H1 (cell line): Measurements from ENCODE around the gene AKR7A2. TPM values are rescaled to one million over a fixed set of nuclear protein-coding genes. Genes with fewer than 3 reads are reported as not detected.

Source experiments
- CTCF ChIA-PET: fragments of 300-600 bp; sonication (Branson Sonifier 250); formaldehyde crosslinking; loops from one replicate; lab custom pipeline; 2021; ENCODE audit not compliant: partially characterized antibody; lab: Charles Lee
- POLR2A ChIA-PET: fragments of 300-600 bp; sonication (Branson Sonifier 250); formaldehyde crosslinking; loops from one replicate; lab custom pipeline; 2021; ENCODE audit warnings: inconsistent platforms; ENCODE audit not compliant: partially characterized antibody; lab: Charles Lee
- DNase-seq, 2 experiments: peaks; one replicate each; pipeline versions ENCODE4 v3.0.0 to v3.0.0-alpha.2; 2010 to 2022; ENCODE audit warnings: low spot score in 2 of 2, low read depth in 1 of 2, mixed read lengths in 1 of 2
- FAIRE-seq: peaks from 2 replicates; lab custom pipeline; 2011; peaks lifted over from hg19 to GRCh38; lab: Jason Lieb, UNC
- H2AFZ ChIP-seq: 2 replicates; pipeline ENCODE4 v1.8.1; 2012; ENCODE audit warnings: low read length, inconsistent platforms
- H2AK5ac ChIP-seq: 2 replicates; pipeline ENCODE4 v1.6.1; 2013; ENCODE audit warnings: low read depth, low read length
- H2BK120ac ChIP-seq: replicated peaks from 2 replicates; pipeline ENCODE3; 2013; ENCODE audit warnings: low read depth, low read length, inconsistent platforms
- H2BK12ac ChIP-seq: 2 replicates; pipeline ENCODE4 v1.6.1; 2013; ENCODE audit warnings: low read depth, low read length
- H2BK15ac ChIP-seq: 2 replicates; pipeline ENCODE4 v1.6.1; 2013; ENCODE audit warnings: low read length
- H2BK20ac ChIP-seq: 2 replicates; pipeline ENCODE4 v1.6.1; 2013; ENCODE audit warnings: low read length
- H2BK5ac ChIP-seq: 2 replicates; pipeline ENCODE4 v1.6.1; 2013; ENCODE audit warnings: low read depth, low read length
- H3K14ac ChIP-seq: 2 replicates; pipeline ENCODE4 v1.6.1; 2013; ENCODE audit warnings: inconsistent platforms; ENCODE audit not compliant: insufficient read length
- H3K18ac ChIP-seq: 2 replicates; pipeline ENCODE4 v1.6.1; 2013; ENCODE audit warnings: low read length; ENCODE audit errors: extremely low read depth
- H3K23ac ChIP-seq: 2 replicates; pipeline ENCODE4 v1.6.1; 2013; ENCODE audit warnings: inconsistent platforms; ENCODE audit not compliant: insufficient read length
- H3K23me2 ChIP-seq: 2 replicates; pipeline ENCODE4 v1.6.1; 2013; ENCODE audit warnings: low read depth, low read length
- H3K27ac ChIP-seq: 2 replicates; pipeline ENCODE4 v1.6.1; 2011; ENCODE audit warnings: low read depth, low read length, inconsistent platforms
- H3K27me3 ChIP-seq, 4 experiments: replicated peaks in 1 of 4; 1 replicate in 1 of 4; 2 replicates in 3 of 4; pipeline versions ENCODE4 v1.6.1 to v1.8.1; 2011 to 2013; ENCODE audit warnings: low read length in 3 of 4, mild to moderate bottlenecking in 3 of 4, inconsistent platforms in 2 of 4, mixed read lengths in 2 of 4, moderate library complexity in 1 of 4; ENCODE audit not compliant: control insufficient read depth in 3 of 4, insufficient read depth in 3 of 4; ENCODE audit errors: extremely low read depth in 1 of 4
- H3K36me3 ChIP-seq, 4 experiments: 2 replicates each; pipeline versions ENCODE4 v1.6.1 to v1.8.1; 2011 to 2013; ENCODE audit warnings: mild to moderate bottlenecking in 4 of 4, low read length in 3 of 4, moderate library complexity in 2 of 4, control low read depth in 1 of 4, inconsistent platforms in 1 of 4; ENCODE audit not compliant: insufficient read depth in 4 of 4, control insufficient read depth in 2 of 4
- H3K4ac ChIP-seq: replicated peaks from 2 replicates; pipeline ENCODE3; 2013; ENCODE audit warnings: low read length, low read depth, mixed read lengths, inconsistent platforms; ENCODE audit not compliant: insufficient read length
- H3K4me1 ChIP-seq, 4 experiments: replicated peaks in 1 of 4; 1 replicate in 1 of 4; 2 replicates in 3 of 4; pipeline versions ENCODE4 v1.6.1 to v1.8.1; 2011 to 2013; ENCODE audit warnings: low read length in 3 of 4, inconsistent platforms in 2 of 4, mixed read lengths in 1 of 4; ENCODE audit not compliant: insufficient read depth in 4 of 4, control insufficient read depth in 3 of 4
- H3K4me2 ChIP-seq, 2 experiments: 2 replicates each; pipeline versions ENCODE4 v1.6.1 to v1.8.1; 2011 to 2013; ENCODE audit warnings: low read depth in 2 of 2, low read length in 2 of 2, control low read depth in 1 of 2, inconsistent platforms in 1 of 2, mild to moderate bottlenecking in 1 of 2; ENCODE audit not compliant: insufficient read depth in 1 of 2
- H3K4me3 ChIP-seq, 4 experiments: fragments of 200-600, 300-600 bp in 1 of 4; sonication (generic), shearing (Covaris generic), sonication (Bioruptor Twin) in 1 of 4; 2 replicates each; pipeline versions ENCODE4 v1.5.1 to v1.8.1; 2011 to 2016; ENCODE audit warnings: low read length in 4 of 4, low read depth in 3 of 4, control low read depth in 2 of 4, inconsistent platforms in 2 of 4, mild to moderate bottlenecking in 2 of 4, mixed read lengths in 1 of 4, moderate library complexity in 1 of 4; ENCODE audit not compliant: insufficient read depth in 2 of 4; ENCODE audit errors: extremely low read depth in 1 of 4
- H3K56ac ChIP-seq: replicated peaks from 2 replicates; pipeline ENCODE3; 2013; ENCODE audit warnings: low read depth, mild to moderate bottlenecking, mixed read lengths, low read length, inconsistent platforms; ENCODE audit not compliant: insufficient read length
- H3K79me1 ChIP-seq: 2 replicates; pipeline ENCODE4 v1.6.1; 2013; ENCODE audit warnings: low read depth, low read length, control low read depth
- H3K79me2 ChIP-seq, 2 experiments: 2 replicates each; pipeline versions ENCODE4 v1.6.1 to v1.8.1; 2012 to 2013; ENCODE audit warnings: low read length in 2 of 2, mild to moderate bottlenecking in 2 of 2, inconsistent platforms in 1 of 2; ENCODE audit not compliant: insufficient read depth in 2 of 2, control insufficient read depth in 1 of 2
- H3K9ac ChIP-seq, 4 experiments: replicated peaks in 1 of 4; 1 replicate in 1 of 4; 2 replicates in 3 of 4; pipeline versions ENCODE4 v1.6.1 to v1.8.1; 2011 to 2013; ENCODE audit warnings: low read depth in 3 of 4, low read length in 3 of 4, control low read depth in 2 of 4, mild to moderate bottlenecking in 2 of 4, moderate library complexity in 2 of 4, inconsistent platforms in 1 of 4; ENCODE audit errors: extremely low read depth in 1 of 4
- H3K9me3 ChIP-seq, 2 experiments: 2 replicates each; pipeline versions ENCODE4 v1.6.1 to v1.8.1; 2012 to 2013; ENCODE audit warnings: mild to moderate bottlenecking in 2 of 2, moderate library complexity in 2 of 2, control low read depth in 1 of 2, inconsistent platforms in 1 of 2, low read depth in 1 of 2, low read length in 1 of 2, mixed read lengths in 1 of 2; ENCODE audit not compliant: insufficient read depth in 2 of 2
- H4K20me1 ChIP-seq, 2 experiments: replicated peaks in 1 of 2; 2 replicates each; pipeline versions ENCODE3 to v1.8.1; 2011 to 2013; ENCODE audit warnings: inconsistent platforms in 2 of 2, low read length in 2 of 2, mild to moderate bottlenecking in 1 of 2; ENCODE audit not compliant: insufficient read depth in 2 of 2, control insufficient read depth in 1 of 2
- H4K5ac ChIP-seq: 2 replicates; pipeline ENCODE4 v1.6.1; 2013; ENCODE audit warnings: low read length, low read depth, mixed read lengths, inconsistent platforms; ENCODE audit not compliant: insufficient read length
- H4K8ac ChIP-seq: 2 replicates; pipeline ENCODE4 v1.8.0; 2013; ENCODE audit warnings: mild to moderate bottlenecking, moderate library complexity, low read length, inconsistent platforms; ENCODE audit not compliant: insufficient read depth; ENCODE audit errors: extremely low read depth
- H4K91ac ChIP-seq: replicated peaks from 2 replicates; pipeline ENCODE3; 2013; ENCODE audit warnings: low read length, mixed read lengths, inconsistent platforms; ENCODE audit not compliant: insufficient read length
- CHD2 ChIP-seq: IDR thresholded peaks from 2 replicates; pipeline ENCODE4 v1.6.1; 2012; ENCODE audit warnings: low read length, improper control_type of control experiment
- CTBP2 ChIP-seq: IDR thresholded peaks from 2 replicates; pipeline ENCODE4 v1.7.0; 2011; ENCODE audit warnings: borderline replicate concordance, mild to moderate bottlenecking, moderate library complexity, mixed read lengths, low read length; ENCODE audit not compliant: insufficient read depth, insufficient read length
- HDAC2 ChIP-seq, 2 experiments: fragments of 300-600 bp in 1 of 2; sonication (generic) in 1 of 2; IDR thresholded peaks; 2 replicates each; pipeline ENCODE4 v1.6.1; 2011 to 2012; ENCODE audit warnings: low read depth in 2 of 2, low read length in 2 of 2, mild to moderate bottlenecking in 2 of 2, moderate library complexity in 2 of 2, borderline replicate concordance in 1 of 2, inconsistent platforms in 1 of 2
- JUND ChIP-seq: IDR thresholded peaks from 2 replicates; pipeline ENCODE4 v1.6.1; 2011; ENCODE audit warnings: mild to moderate bottlenecking, improper control_type of control experiment, low read length
- MAX ChIP-seq: IDR thresholded peaks from 2 replicates; pipeline ENCODE4 v1.6.1; 2012; ENCODE audit warnings: inconsistent platforms
- NANOG ChIP-seq: IDR thresholded peaks from 2 replicates; pipeline ENCODE4 v1.6.1; 2011; ENCODE audit warnings: low read length, low read depth, mild to moderate bottlenecking, inconsistent platforms; ENCODE audit not compliant: insufficient read depth, poor library complexity, severe bottlenecking
- POU5F1 ChIP-seq: IDR thresholded peaks from 2 replicates; pipeline ENCODE4 v1.6.1; 2011; ENCODE audit warnings: low read depth, mild to moderate bottlenecking, low read length, moderate library complexity
- RBBP5 ChIP-seq: IDR thresholded peaks from 2 replicates; pipeline ENCODE4 v1.7.1; 2012; ENCODE audit warnings: low read depth, mild to moderate bottlenecking, inconsistent platforms, low read length, moderate library complexity, borderline replicate concordance
- SP4 ChIP-seq: IDR thresholded peaks from 2 replicates; pipeline ENCODE4 v1.6.1; 2012; ENCODE audit warnings: low read length, inconsistent platforms
- TAF7 ChIP-seq: optimal IDR thresholded peaks from 2 replicates; pipeline ENCODE3; 2011; ENCODE audit warnings: low read depth, mild to moderate bottlenecking, inconsistent platforms, low read length, moderate library complexity, borderline replicate concordance
- WGBS, 2 experiments: shearing (Covaris generic) in 1 of 2; methylation state at CpG; one replicate each; pipeline versions ENCODE4 v1.1.6 to v1.1.7; 2013 to 2015; ENCODE audit warnings: low lambda C conversion rate in 2 of 2, mixed read lengths in 2 of 2, inconsistent platforms in 1 of 2, low coverage in 1 of 2, missing lambda C conversion rate in 1 of 2; ENCODE audit not compliant: insufficient replicate concordance in 2 of 2, insufficient coverage in 1 of 2, insufficient read length in 1 of 2; ENCODE audit errors: extremely low coverage in 1 of 2, missing lambda C conversion rate in 1 of 2; 5-methylcytosine and 5-hydroxymethylcytosine counted together
- polyA plus RNA-seq, 7 experiments: library from polyadenylated mRNA; depleted of rRNA in 3 of 7; stranded (reverse) in 5 of 7; unstranded in 2 of 7; fragments of >200 nt in 5 of 7; fragments of 200-250 nt in 2 of 7; gene quantifications; 1 replicate in 5 of 7; 2 replicates in 1 of 7; 4 replicates in 1 of 7; pipeline versions ENCODE4 v1.2.1 to v1.2.3, GENCODE V29; 2011 to 2013; ENCODE audit warnings: missing spikeins in 2 of 7, mixed read lengths in 2 of 7
- total RNA-seq: library from RNA; stranded (reverse); fragmentation: NEBNext Ultra II Directional; extraction: Animal tissue kit (Norgen Biotek cat#: 25700); gene quantifications from 2 replicates; pipeline ENCODE4 v1.2.1, GENCODE V29; 2021
- TF ChIP-seq, protein P1 (sequence below), 3 experiments: IDR thresholded peaks; 1 replicate in 2 of 3; 2 replicates in 1 of 3; pipeline versions ENCODE4 v1.5.1 to v1.6.1; 2011; ENCODE audit warnings: low read length in 3 of 3, mild to moderate bottlenecking in 3 of 3, inconsistent platforms in 2 of 3, low read depth in 1 of 3, moderate library complexity in 1 of 3; ENCODE audit not compliant: insufficient read depth in 1 of 3; ENCODE audit errors: control extremely low read depth in 1 of 3

The AKR7A2 gene
- total and polyA plus RNA-seq, 2 of the 8 experiments (the other 6 are each of a cell fraction or from before 2014, with no cell fraction given), result 32.0 to 48.3 TPM

GRCh38 chr1:19274636-19275035 is 37.3 kb downstream of the AKR7A2 start:
- no peak overlapping the region for H2BK5ac ChIP-seq
- FAIRE-seq, result no peak
- ChIA-PET CTCF (no interaction called here), POLR2A (interaction anchor here (1.8 kb wide), 1 partner anchor 23 kb away, joined by 4 read pairs; the partner anchor contains the start of genes EMC1 and MRTO4)
- no peak overlapping the region for H2BK20ac ChIP-seq
- H3K36me3 ChIP-seq, result no peaks in the 10 kb centered on the region
- peaks cover 0 to 3% (median 1%) of the 10 kb centered on the region in 4 experiments; a peak in 1 of 7 replicates for H3K27me3 ChIP-seq
- no peak overlapping the region for H4K91ac ChIP-seq
- no peak overlapping the region for H2BK12ac ChIP-seq
- no peak for DNase-seq
- H3K79me2 ChIP-seq, result no peaks in the 10 kb centered on the region
- H3K4ac ChIP-seq, result no peak overlapping the region
- H4K8ac ChIP-seq, result no peak overlapping the region
- no peak overlapping the region for H2BK120ac ChIP-seq
- H2AK5ac ChIP-seq, result no peak overlapping the region
- H2BK15ac ChIP-seq, result no peak overlapping the region
- H4K5ac ChIP-seq, result no peak overlapping the region
- H3K9me3 ChIP-seq, result no peaks in the 10 kb centered on the region
- no peaks in the 10 kb centered on the region for H3K79me1 ChIP-seq
- no peak overlapping the region for H3K23ac ChIP-seq
- no peaks in the 10 kb centered on the region for H3K4me1 ChIP-seq
- H3K27ac ChIP-seq, result no peak overlapping the region
- H3K18ac ChIP-seq, result no peak overlapping the region
- no peak overlapping the region for H3K14ac ChIP-seq
- H3K9ac ChIP-seq, result no peak overlapping the region
- H4K20me1 ChIP-seq, result no peaks in the 10 kb centered on the region
- H3K56ac ChIP-seq, result no peak overlapping the region
- TF ChIP-seq, protein P1, sequence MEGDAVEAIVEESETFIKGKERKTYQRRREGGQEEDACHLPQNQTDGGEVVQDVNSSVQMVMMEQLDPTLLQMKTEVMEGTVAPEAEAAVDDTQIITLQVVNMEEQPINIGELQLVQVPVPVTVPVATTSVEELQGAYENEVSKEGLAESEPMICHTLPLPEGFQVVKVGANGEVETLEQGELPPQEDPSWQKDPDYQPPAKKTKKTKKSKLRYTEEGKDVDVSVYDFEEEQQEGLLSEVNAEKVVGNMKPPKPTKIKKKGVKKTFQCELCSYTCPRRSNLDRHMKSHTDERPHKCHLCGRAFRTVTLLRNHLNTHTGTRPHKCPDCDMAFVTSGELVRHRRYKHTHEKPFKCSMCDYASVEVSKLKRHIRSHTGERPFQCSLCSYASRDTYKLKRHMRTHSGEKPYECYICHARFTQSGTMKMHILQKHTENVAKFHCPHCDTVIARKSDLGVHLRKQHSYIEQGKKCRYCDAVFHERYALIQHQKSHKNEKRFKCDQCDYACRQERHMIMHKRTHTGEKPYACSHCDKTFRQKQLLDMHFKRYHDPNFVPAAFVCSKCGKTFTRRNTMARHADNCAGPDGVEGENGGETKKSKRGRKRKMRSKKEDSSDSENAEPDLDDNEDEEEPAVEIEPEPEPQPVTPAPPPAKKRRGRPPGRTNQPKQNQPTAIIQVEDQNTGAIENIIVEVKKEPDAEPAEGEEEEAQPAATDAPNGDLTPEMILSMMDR (IDR thresholded peaks at IDR 0.05; ENCODE audit: control extremely low read depth in 1 of 3, insufficient read depth in 1 of 3, low read depth in 1 of 3, low read length in 3 of 3), result no peak
- TF ChIP-seq SP4, result no peak
- TF ChIP-seq CHD2, result no peak
- no peak for TF ChIP-seq JUND
- no peak for TF ChIP-seq MAX
- TF ChIP-seq HDAC2 (IDR thresholded peaks at IDR 0.05; ENCODE audit: borderline replicate concordance in 1 of 2, low read depth in 2 of 2, low read length in 2 of 2), result no peak
- no peak for TF ChIP-seq RBBP5
- TF ChIP-seq CTBP2, result no peak
- no peak for TF ChIP-seq POU5F1
- TF ChIP-seq NANOG, result no peak
- TF ChIP-seq TAF7, result no peak
- H3K4me3 ChIP-seq, result no peak overlapping the region
- peak overlapping the region in 1 of 2 experiments; percentile 48; a peak in 1 of 4 replicates for H3K4me2 ChIP-seq
- 89% methylated on average over 5 of the region's 5 CpGs; no CpG with 5 or more reads in 1 of the 2 experiments for WGBS, 2 experiments
- H3K23me2 ChIP-seq, result no peaks in the 10 kb centered on the region
- H2AFZ ChIP-seq, result no peak overlapping the region
